Right lobe of liver (tissue), 6 donors: ENCODE data around the gene ATXN1. TPM values are rescaled to one million over a fixed set of nuclear protein-coding genes. Genes with fewer than 3 reads are reported as not detected.

Experiments used
- ATAC-seq, 4 donors: fragments of 200-7000 bp; cut with Tn5 transposase; one replicate each; pipeline ENCODE4 v1.9.1; 2020; ENCODE audit warnings: mild to moderate bottlenecking in 4 of 4, moderate library complexity in 4 of 4
- DNase-seq, 3 donors: peaks; one replicate each; pipeline ENCODE4 v3.0.0-alpha.2; 2020
- H3K27ac ChIP-seq, 3 donors: fragments of 200-600 bp; one replicate each; pipeline ENCODE4 v1.8.0; 2022
- H3K27me3 ChIP-seq, 2 donors: fragments of 200-600 bp; one replicate each; pipeline ENCODE4 v1.8.0; 2022
- H3K36me3 ChIP-seq, 4 donors: fragments of 200-600 bp; sonication (generic) in 1 of 4; one replicate each; pipeline versions ENCODE4 v1.5.1 to v1.8.0; 2017 to 2022; ENCODE audit warnings: control low read depth in 1 of 4
- H3K4me1 ChIP-seq, 4 donors: fragments of 200-600 bp; sonication (generic) in 1 of 4; one replicate each; pipeline versions ENCODE4 v1.5.1 to v1.8.0; 2017 to 2022; ENCODE audit warnings: control low read depth in 1 of 4
- H3K4me3 ChIP-seq, 3 donors: fragments of 200-600 bp; one replicate each; pipeline ENCODE4 v1.8.0; 2022
- H3K9me3 ChIP-seq, 4 donors: fragments of 200-600 bp; sonication (generic) in 1 of 4; one replicate each; pipeline versions ENCODE4 v1.5.1 to v1.8.0; 2017 to 2022; ENCODE audit warnings: control low read depth in 1 of 4
- POLR2A ChIP-seq: fragments of 450-650 bp; IDR thresholded peaks from one replicate; pipeline ENCODE4 v1.6.1; 2017; ENCODE audit warnings: antibody characterized with exemption, mild to moderate bottlenecking
- WGBS: methylation state at CpG from one replicate; pipeline ENCODE4 v1.1.6; 2018; ENCODE audit warnings: low coverage, low lambda C conversion rate; ENCODE audit not compliant: insufficient coverage; ENCODE audit errors: missing lambda C conversion rate; 5-methylcytosine and 5-hydroxymethylcytosine counted together
- intact Hi-C, 2 donors: fragments of 100-400 bp; cut with DNase I; formaldehyde crosslinking; loops; one replicate each; pipeline versions ENCODE4 v1.11.2 to v1.14.1; 2022
- total RNA-seq, 6 experiments: library from RNA; depleted of rRNA in 2 of 6; stranded (reverse); fragments of >200 nt in 2 of 6; fragmentation: NEBNext Ultra II Directional in 3 of 6; extraction: Animal tissue kit (Norgen Biotek cat#: 25700) in 3 of 6; gene quantifications; one replicate each; pipeline versions ENCODE4 v1.1.0 to v1.2.4, GENCODE V29; 2016 to 2023
- TF ChIP-seq, protein P1 (sequence below), 4 donors: fragments of 200-600 bp in 3 of 4; fragments of 450-650 bp in 1 of 4; IDR thresholded peaks; one replicate each; pipeline versions ENCODE4 v1.5.1 to v1.8.0; 2016 to 2022; ENCODE audit warnings: antibody characterized with exemption in 4 of 4, mild to moderate bottlenecking in 2 of 4
- donor health status: DM: no; HTN: yes; CAD: no.
- donor health status: DM: no; HTN: no; CAD: no.
- donor health status: DM: no; HTN: no; CAD: no.
- donor health status: DM: no; HTN: yes; CAD: no.
- donor health status: DM: no; HTN: yes; CAD: no.

The ATXN1 gene
- total RNA-seq, 6 experiments from 2014 or later = 23.2 to 28.7 (median 25.0) TPM

DNA sequence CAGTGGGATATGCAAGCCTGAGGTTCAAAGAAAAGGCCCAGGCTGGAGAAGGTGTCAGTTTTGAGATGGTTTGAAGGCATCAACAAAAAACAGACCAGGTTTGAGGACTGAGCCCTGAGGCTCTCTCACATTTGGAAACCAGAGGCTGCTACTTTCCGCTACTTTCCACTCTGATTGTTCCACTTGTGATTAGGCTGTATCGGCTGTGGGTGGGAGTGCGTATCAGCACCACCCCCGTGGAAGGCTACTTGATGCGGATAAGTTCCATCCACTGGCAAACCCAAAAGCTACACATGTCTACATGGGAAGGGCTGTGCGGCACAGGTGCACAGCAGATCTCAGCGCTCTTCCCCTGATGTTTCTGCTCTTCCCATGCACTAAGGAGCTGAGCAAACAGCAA is 324.2 kb downstream of the ATXN1 start:
- Histone ChIP-seq H3K36me3 (no peaks in the 10 kb centered on the region), H3K27me3 (no peaks in the 10 kb centered on the region), H3K4me1 (no peaks in the 10 kb centered on the region), H3K4me3 (no peak overlapping the region), H3K9me3 (no peaks in the 10 kb centered on the region), H3K27ac (no peak overlapping the region)
- WGBS = 100% methylated on average over 4 of the region's 7 CpGs
- no peak for ATAC-seq
- intact Hi-C loops = no loop called here
- DNase-seq = no peak
- TF ChIP-seq, protein P1, sequence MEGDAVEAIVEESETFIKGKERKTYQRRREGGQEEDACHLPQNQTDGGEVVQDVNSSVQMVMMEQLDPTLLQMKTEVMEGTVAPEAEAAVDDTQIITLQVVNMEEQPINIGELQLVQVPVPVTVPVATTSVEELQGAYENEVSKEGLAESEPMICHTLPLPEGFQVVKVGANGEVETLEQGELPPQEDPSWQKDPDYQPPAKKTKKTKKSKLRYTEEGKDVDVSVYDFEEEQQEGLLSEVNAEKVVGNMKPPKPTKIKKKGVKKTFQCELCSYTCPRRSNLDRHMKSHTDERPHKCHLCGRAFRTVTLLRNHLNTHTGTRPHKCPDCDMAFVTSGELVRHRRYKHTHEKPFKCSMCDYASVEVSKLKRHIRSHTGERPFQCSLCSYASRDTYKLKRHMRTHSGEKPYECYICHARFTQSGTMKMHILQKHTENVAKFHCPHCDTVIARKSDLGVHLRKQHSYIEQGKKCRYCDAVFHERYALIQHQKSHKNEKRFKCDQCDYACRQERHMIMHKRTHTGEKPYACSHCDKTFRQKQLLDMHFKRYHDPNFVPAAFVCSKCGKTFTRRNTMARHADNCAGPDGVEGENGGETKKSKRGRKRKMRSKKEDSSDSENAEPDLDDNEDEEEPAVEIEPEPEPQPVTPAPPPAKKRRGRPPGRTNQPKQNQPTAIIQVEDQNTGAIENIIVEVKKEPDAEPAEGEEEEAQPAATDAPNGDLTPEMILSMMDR (IDR thresholded peaks at IDR 0.05) = no peak
- TF ChIP-seq POLR2A = no peak

DNA sequence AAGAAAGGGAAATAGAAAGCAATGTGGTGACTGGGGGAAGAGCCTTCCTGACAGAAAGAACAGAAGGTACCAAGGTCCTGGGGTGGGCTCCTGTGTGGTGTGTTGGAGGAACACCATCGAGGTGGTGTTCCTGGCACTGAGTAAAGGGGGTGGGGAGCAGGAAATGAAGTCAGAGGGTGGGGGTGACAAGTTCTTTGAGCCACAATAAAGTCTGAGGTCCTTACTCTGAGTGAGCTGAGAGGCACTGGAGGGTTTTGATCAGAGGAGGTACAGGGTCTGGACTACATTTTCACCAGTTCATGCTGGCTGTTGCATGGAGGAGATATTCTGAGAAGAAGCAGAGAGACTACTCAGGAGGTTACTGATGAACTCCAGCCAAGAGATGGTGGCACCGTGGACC is 324.7 kb downstream of the ATXN1 start:
- Histone ChIP-seq H3K36me3 (no peaks in the 10 kb centered on the region), H3K4me1 (no peaks in the 10 kb centered on the region), H3K4me3 (no peak overlapping the region), H3K27me3 (no peaks in the 10 kb centered on the region), H3K9me3 (no peaks in the 10 kb centered on the region), H3K27ac (no peak overlapping the region)
- TF ChIP-seq, protein P1 (IDR thresholded peaks at IDR 0.05) = no peak
- TF ChIP-seq POLR2A = no peak
- 56% methylated on average over 2 of the region's 2 CpGs for WGBS
- intact Hi-C loops = no loop called here
- ATAC-seq (no peak), DNase-seq (no peak)

DNA sequence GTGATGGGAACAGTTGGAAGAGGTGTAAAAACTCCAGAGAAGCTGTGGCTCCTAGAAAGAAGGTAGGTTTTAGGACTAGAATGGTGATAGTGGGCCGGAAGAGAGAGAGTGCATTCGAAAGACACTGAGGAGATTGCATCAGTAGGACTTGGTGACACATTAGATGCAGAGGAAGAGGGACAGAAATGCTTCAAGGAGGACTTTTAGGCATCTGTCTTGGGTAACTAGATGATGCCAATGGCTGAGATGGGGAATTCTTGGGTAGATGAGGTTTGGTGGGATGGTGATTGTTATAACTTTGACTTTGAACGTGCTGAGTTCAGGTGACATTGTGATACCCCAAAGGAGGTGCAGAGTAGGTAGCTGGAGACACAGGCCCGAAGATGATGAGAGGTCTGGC is 326.4 kb downstream of the ATXN1 start:
- no peak for DNase-seq

DNA sequence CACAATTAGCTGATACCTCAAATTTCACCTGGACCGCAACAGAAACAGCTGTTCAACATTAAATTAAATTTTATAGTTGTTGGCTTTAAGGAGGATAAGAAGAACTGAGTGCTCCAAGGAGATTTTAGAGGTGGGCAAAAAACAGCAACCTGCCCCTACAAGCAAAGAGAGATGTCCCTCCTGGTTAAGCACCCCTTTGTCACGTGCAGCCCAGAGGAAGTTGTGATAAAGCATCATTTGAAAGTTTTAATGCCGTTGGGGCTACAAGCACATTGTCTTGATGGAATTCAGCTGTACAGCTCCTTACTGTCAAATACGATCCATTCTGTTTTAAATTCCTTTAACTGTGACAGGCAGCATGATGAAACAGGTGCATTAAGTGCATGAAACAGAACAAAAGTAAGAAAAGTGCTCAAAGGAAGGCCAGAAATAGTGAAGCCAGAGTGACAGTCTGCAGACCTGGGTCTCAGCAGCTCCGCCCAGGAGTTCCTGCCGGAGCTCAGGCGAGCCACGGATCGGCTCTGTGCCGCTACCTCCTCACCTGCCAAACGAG is 327.8 kb downstream of the ATXN1 start:
- Histone ChIP-seq H3K36me3 (no peaks in the 10 kb centered on the region), H3K4me1 (no peaks in the 10 kb centered on the region), H3K27me3 (no peaks in the 10 kb centered on the region), H3K9me3 (no peaks in the 10 kb centered on the region), H3K4me3 (no peak overlapping the region), H3K27ac (no peak overlapping the region)
- intact Hi-C loops = no loop called here
- ATAC-seq = no peak
- 78% methylated on average over 4 of the region's 11 CpGs for WGBS
- no peak for DNase-seq
- TF ChIP-seq POLR2A = no peak
- TF ChIP-seq, protein P1 (IDR thresholded peaks at IDR 0.05) = no peak

More for the DNA sequence above, 326.4 kb downstream of the ATXN1 start:
- WGBS = 83% methylated on average over 3 of the region's 4 CpGs
- Histone ChIP-seq H3K4me1 (no peaks in the 10 kb centered on the region), H3K27me3 (no peaks in the 10 kb centered on the region), H3K36me3 (no peaks in the 10 kb centered on the region), H3K9me3 (no peaks in the 10 kb centered on the region), H3K4me3 (no peak overlapping the region), H3K27ac (no peak overlapping the region)
- TF ChIP-seq, protein P1 (IDR thresholded peaks at IDR 0.05) = no peak
- TF ChIP-seq POLR2A = no peak
- ATAC-seq = no peak
- intact Hi-C loops = no loop called here
